Vagina (tissue), 2 donors: ENCODE data around the gene KCNC2. TPM values are rescaled to one million over a fixed set of nuclear protein-coding genes. Genes with fewer than 3 reads are reported as not detected.

Experiments used
- DNase-seq, 2 donors: peaks; one replicate each; pipeline ENCODE4 v3.0.0-alpha.2; 2017; ENCODE audit errors: extremely low spot score in 2 of 2
- H3K27ac ChIP-seq: fragments of 200-600 bp; sonication (generic); one replicate; pipeline ENCODE4 v1.5.1; 2019
- H3K27me3 ChIP-seq: fragments of 200-600 bp; sonication (generic); one replicate; pipeline ENCODE4 v1.5.1; 2019
- H3K36me3 ChIP-seq, 2 donors: fragments of 200-600 bp; sonication (generic); one replicate each; pipeline ENCODE4 v1.5.1; 2017 to 2019
- H3K4me1 ChIP-seq: fragments of 200-600 bp; sonication (generic); one replicate; pipeline ENCODE4 v1.5.1; 2019
- H3K4me3 ChIP-seq, 2 donors: fragments of 200-600 bp; sonication (generic); 1 replicate in 1 of 2; 2 replicates in 1 of 2; pipeline ENCODE4 v1.5.1; 2016 to 2019
- H3K9me3 ChIP-seq: fragments of 200-600 bp; sonication (generic); one replicate; pipeline ENCODE4 v1.5.1; 2019
- POLR2A ChIP-seq, 2 donors: fragments of 450-650 bp; IDR thresholded peaks; one replicate each; pipeline ENCODE4 v1.6.1; 2017; ENCODE audit warnings: antibody characterized with exemption in 2 of 2, mild to moderate bottlenecking in 2 of 2, moderate library complexity in 2 of 2
- POLR2AphosphoS5 ChIP-seq, 2 donors: sonication (generic); formaldehyde crosslinking; IDR thresholded peaks; one replicate each; pipeline ENCODE4 v1.9.0; 2017; ENCODE audit warnings: antibody characterized with exemption in 2 of 2, mild to moderate bottlenecking in 2 of 2, low read depth in 1 of 2; ENCODE audit not compliant: insufficient read depth in 1 of 2
- intact Hi-C: fragments of 100-400 bp; cut with DNase I; formaldehyde crosslinking; loops from one replicate; pipeline ENCODE4 v1.15.1; 2023
- total RNA-seq: library from RNA; depleted of rRNA; stranded (reverse); fragments of >200 nt; gene quantifications from one replicate; pipeline ENCODE4 v1.2.3, GENCODE V29; 2016
- TF ChIP-seq, protein P1 (sequence below), 3 experiments: fragments of 450-650 bp in 2 of 3; fragments of 200-600 bp in 1 of 3; sonication (generic) in 1 of 3; IDR thresholded peaks; one replicate each; pipeline ENCODE4 v1.5.1; 2017 to 2019; ENCODE audit warnings: antibody characterized with exemption in 3 of 3, mild to moderate bottlenecking in 2 of 3, moderate library complexity in 2 of 3

KCNC2 gene
- total RNA-seq, 1 donor from 2014 or later: 0.25 TPM

DNA sequence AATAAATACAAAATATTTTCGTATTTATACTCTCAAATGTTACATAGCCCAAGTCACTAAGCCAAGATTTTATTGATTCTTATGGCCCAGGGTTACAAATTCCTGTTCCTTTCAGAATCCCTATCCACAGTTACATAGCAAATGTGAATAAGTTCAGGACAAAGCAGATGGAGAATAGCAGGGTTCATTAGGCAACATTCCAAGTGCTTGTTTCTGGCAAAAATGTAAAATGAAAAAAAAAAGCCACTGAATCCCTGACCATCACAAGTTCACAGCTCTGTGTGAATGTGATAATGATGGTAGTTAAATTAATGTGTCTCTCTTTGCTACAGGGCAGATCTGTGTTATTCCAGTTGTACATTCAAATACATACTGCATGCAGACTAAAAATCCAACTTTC, 74.6 kb downstream of the KCNC2 start:
- H3K4me3 ChIP-seq: no peak overlapping the region
- H3K36me3 ChIP-seq: no peaks in the 10 kb centered on the region
- H3K4me1 ChIP-seq: no peaks in the 10 kb centered on the region
- H3K27me3 ChIP-seq: no peaks in the 10 kb centered on the region
- TF ChIP-seq POLR2A (IDR thresholded peaks at IDR 0.05): no peak
- TF ChIP-seq POLR2AphosphoS5 (IDR thresholded peaks at IDR 0.05; ENCODE audit: insufficient read depth in 1 of 2, low read depth in 1 of 2): no peak
- TF ChIP-seq, protein P1, sequence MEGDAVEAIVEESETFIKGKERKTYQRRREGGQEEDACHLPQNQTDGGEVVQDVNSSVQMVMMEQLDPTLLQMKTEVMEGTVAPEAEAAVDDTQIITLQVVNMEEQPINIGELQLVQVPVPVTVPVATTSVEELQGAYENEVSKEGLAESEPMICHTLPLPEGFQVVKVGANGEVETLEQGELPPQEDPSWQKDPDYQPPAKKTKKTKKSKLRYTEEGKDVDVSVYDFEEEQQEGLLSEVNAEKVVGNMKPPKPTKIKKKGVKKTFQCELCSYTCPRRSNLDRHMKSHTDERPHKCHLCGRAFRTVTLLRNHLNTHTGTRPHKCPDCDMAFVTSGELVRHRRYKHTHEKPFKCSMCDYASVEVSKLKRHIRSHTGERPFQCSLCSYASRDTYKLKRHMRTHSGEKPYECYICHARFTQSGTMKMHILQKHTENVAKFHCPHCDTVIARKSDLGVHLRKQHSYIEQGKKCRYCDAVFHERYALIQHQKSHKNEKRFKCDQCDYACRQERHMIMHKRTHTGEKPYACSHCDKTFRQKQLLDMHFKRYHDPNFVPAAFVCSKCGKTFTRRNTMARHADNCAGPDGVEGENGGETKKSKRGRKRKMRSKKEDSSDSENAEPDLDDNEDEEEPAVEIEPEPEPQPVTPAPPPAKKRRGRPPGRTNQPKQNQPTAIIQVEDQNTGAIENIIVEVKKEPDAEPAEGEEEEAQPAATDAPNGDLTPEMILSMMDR (IDR thresholded peaks at IDR 0.05): no peak
- no peak for DNase-seq
- H3K27ac ChIP-seq: no peak overlapping the region
- intact Hi-C loops: no loop called here
- H3K9me3 ChIP-seq: no peaks in the 10 kb centered on the region

DNA sequence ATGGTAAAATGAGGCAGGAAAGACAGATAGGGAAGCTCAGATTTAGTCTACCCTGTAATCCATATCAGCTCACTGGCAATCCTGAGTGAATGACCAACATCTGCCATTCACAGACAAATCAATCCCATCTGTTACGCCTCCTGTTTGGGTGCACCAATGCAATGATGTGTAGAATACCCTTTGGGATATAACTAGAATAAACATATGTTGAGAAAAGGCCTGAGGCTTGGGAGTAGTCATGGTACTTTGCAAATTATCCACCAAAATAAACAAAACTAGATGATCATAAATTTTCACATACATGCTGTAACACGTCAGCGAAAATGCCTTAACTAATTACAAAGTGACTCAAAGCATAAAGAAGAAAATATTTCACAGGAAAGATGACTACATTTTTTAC, 78.8 kb downstream of the KCNC2 start:
- intact Hi-C loops: no loop called here
- H3K4me1 ChIP-seq: no peaks in the 10 kb centered on the region
- no peaks in the 10 kb centered on the region for H3K36me3 ChIP-seq
- H3K27ac ChIP-seq: no peak overlapping the region
- DNase-seq: no peak
- H3K4me3 ChIP-seq: no peak overlapping the region
- H3K27me3 ChIP-seq: no peaks in the 10 kb centered on the region
- TF ChIP-seq POLR2AphosphoS5 (IDR thresholded peaks at IDR 0.05; ENCODE audit: insufficient read depth in 1 of 2, low read depth in 1 of 2) (no peak), POLR2A (IDR thresholded peaks at IDR 0.05) (no peak)
- TF ChIP-seq, protein P1 (IDR thresholded peaks at IDR 0.05): no peak
- H3K9me3 ChIP-seq: no peaks in the 10 kb centered on the region

DNA sequence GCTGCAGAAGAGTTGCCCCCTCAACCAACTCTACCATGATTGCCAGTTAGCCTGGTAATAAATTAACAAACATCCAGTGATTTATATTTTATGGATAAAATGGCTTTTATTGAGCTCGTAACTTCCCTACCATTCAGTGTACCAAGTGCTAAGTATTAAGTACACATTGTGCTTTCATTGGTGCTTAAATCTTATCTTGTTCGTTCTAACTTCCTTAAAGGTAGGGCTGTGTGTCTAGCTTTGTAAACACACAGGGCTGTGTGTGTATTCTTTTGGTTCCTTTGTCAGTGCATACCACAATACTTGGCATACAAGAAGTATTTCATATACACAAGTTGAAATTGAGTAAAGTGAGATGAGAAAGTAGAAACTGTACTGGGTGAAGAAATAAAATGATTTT, 80.4 kb downstream of the KCNC2 start:
- no peaks in the 10 kb centered on the region for H3K9me3 ChIP-seq
- H3K4me3 ChIP-seq: no peak overlapping the region
- no peaks in the 10 kb centered on the region for H3K4me1 ChIP-seq
- intact Hi-C loops: no loop called here
- TF ChIP-seq, protein P1 (IDR thresholded peaks at IDR 0.05): no peak
- TF ChIP-seq POLR2A (IDR thresholded peaks at IDR 0.05): no peak
- no peak for TF ChIP-seq POLR2AphosphoS5 (IDR thresholded peaks at IDR 0.05; ENCODE audit: insufficient read depth in 1 of 2, low read depth in 1 of 2)
- no peak for DNase-seq
- H3K27ac ChIP-seq: no peak overlapping the region
- H3K27me3 ChIP-seq: no peaks in the 10 kb centered on the region
- no peaks in the 10 kb centered on the region for H3K36me3 ChIP-seq

DNA sequence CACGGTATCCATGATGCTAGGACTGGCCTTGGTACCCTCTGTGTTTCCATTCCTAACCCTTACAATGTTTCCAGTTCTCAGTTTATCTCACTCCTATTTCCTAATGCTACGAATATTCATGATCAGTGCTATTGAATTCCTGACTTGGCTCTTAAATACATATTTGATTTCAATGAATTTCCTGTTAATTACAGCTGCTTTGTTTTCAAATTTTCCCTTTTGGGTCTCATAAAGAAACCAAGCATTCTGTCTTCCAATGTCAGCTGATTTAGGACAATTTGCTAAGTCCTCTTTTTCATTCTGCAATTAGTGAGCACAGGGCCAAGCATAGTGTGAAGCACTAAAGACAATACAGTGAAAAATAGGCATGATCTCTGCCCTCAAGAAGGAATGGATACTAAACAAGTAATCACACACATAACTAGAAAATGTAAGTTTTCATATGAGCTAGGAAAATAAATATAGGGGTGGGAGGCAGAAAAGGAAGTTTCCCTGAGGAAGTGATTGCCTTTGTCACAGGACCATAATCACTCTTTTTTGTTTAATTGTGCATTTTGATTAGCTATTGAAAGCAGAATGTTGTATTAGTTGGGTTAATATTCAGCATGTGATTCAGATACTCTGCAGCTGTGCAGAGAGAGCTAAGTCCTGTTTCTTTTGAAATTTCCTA, 88.5 kb downstream of the KCNC2 start:
- Histone ChIP-seq H3K9me3 (no peaks in the 10 kb centered on the region), H3K4me3 (no peak overlapping the region), H3K27me3 (no peaks in the 10 kb centered on the region), H3K36me3 (no peaks in the 10 kb centered on the region), H3K27ac (no peak overlapping the region), H3K4me1 (no peaks in the 10 kb centered on the region)
- intact Hi-C loops: no loop called here
- DNase-seq: no peak
- TF ChIP-seq POLR2A (IDR thresholded peaks at IDR 0.05): no peak
- TF ChIP-seq, protein P1 (IDR thresholded peaks at IDR 0.05): no peak

DNA sequence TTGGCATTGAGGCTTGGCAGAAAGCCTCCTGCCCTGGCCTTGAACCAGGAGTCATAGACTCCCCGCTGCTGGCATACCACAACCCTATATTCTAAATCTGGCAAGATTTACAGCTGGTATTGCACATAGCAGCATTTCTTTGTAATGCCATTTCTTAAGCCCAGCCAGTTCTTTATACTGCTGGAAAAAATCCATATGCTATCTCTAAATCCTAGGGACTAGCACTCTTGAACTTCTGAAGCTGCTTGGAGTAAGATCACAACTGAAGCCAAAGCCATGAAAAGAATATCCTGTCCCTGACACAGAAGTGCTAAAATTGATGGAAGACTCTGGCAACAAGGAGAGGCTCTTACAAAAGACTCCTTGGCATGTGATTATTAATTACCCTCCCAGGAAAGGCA, 89.3 kb downstream of the KCNC2 start:
- DNase-seq: no peak
- H3K27ac ChIP-seq: no peak overlapping the region
- no peaks in the 10 kb centered on the region for H3K36me3 ChIP-seq
- H3K4me3 ChIP-seq: no peak overlapping the region
- H3K9me3 ChIP-seq: no peaks in the 10 kb centered on the region
- TF ChIP-seq, protein P1 (IDR thresholded peaks at IDR 0.05): no peak
- TF ChIP-seq POLR2AphosphoS5 (IDR thresholded peaks at IDR 0.05; ENCODE audit: insufficient read depth in 1 of 2, low read depth in 1 of 2) (no peak), POLR2A (IDR thresholded peaks at IDR 0.05) (no peak)
- intact Hi-C loops: no loop called here
- H3K27me3 ChIP-seq: no peaks in the 10 kb centered on the region
- no peaks in the 10 kb centered on the region for H3K4me1 ChIP-seq
